AG08396 (cell line): ENCODE measurements around the gene S100A10.

Source experiments
- DNase-seq: peaks from one replicate; pipeline ENCODE4 v3.0.0; 2012; ENCODE audit warnings: low spot score, mixed read lengths

S100A10 gene

GRCh38 chr1:151993734-151994496 lies at the start of gene S100A10:
S100A10 (minus strand) TSS chr1:151993859; CDS start chr1:151986230, 7,629 bp downstream.
- DNase-seq: peak; percentile 80

GRCh38 chr1:152042030-152042429 lies 48.4 kb upstream of the S100A10 start:
- no peak for DNase-seq

- DNase-seq: no peak
Observed at GRCh38 chr1:152039886-152040285, 46.2 kb upstream of the S100A10 start.

GRCh38 chr1:152039461-152039860 lies 45.8 kb upstream of the S100A10 start:
- no peak for DNase-seq

- no peak for DNase-seq
Observed at GRCh38 chr1:152038871-152039270, 45.2 kb upstream of the S100A10 start.

GRCh38 chr1:152036267-152037216 lies 42.9 kb upstream of the S100A10 start, which contains the start of gene S100A11:
S100A11 (minus strand) TSS chr1:152037004; CDS start chr1:152036915, 89 bp downstream.
- peak; percentile 91 for DNase-seq

- peak; percentile 40 for DNase-seq
Observed at GRCh38 chr1:152035539-152036266, 42.0 kb upstream of the S100A10 start.

GRCh38 chr1:152034654-152035538 lies 41.2 kb upstream of the S100A10 start:
- DNase-seq: peak; percentile 63

GRCh38 chr1:152034324-152034653 lies 40.6 kb upstream of the S100A10 start:
- DNase-seq: no peak

GRCh38 chr1:152029929-152030211 lies 36.2 kb upstream of the S100A10 start:
- no peak for DNase-seq

GRCh38 chr1:152029144-152029928 lies 35.7 kb upstream of the S100A10 start:
- peak; percentile 16 for DNase-seq

- no peak for DNase-seq
Observed at GRCh38 chr1:152026895-152027294, 33.2 kb upstream of the S100A10 start.

GRCh38 chr1:152024223-152024622 lies 30.6 kb upstream of the S100A10 start:
- no peak for DNase-seq

- DNase-seq: no peak
Observed at GRCh38 chr1:152023221-152023620, 29.6 kb upstream of the S100A10 start.

- DNase-seq: no peak
Observed at GRCh38 chr1:152022474-152022873, 28.8 kb upstream of the S100A10 start.

- no peak for DNase-seq
Observed at GRCh38 chr1:152021569-152021968, 27.9 kb upstream of the S100A10 start.

GRCh38 chr1:152020849-152021248 lies 27.2 kb upstream of the S100A10 start:
- DNase-seq: no peak

GRCh38 chr1:152018537-152018936 lies 24.9 kb upstream of the S100A10 start:
- no peak for DNase-seq

- DNase-seq: no peak
Observed at GRCh38 chr1:152015766-152016165, 22.1 kb upstream of the S100A10 start.

- no peak for DNase-seq
Observed at GRCh38 chr1:152014943-152015342, 21.3 kb upstream of the S100A10 start.
